Mucosa of descending colon (tissue), 3 donors: Measurements from ENCODE around the gene TPPP. TPM values are rescaled to one million over a fixed set of nuclear protein-coding genes. Genes with fewer than 3 reads are reported as not detected.

ENCODE experiments used
- ATAC-seq: fragments of 200-7000 bp; cut with Tn5 transposase; one replicate; pipeline ENCODE4 v1.9.1; 2020; ENCODE audit warnings: mild to moderate bottlenecking, moderate library complexity
- DNase-seq, 3 donors: peaks; one replicate each; pipeline ENCODE4 v3.0.0-alpha.2; 2020
- H3K36me3 ChIP-seq: fragments of 200-600 bp; one replicate; pipeline ENCODE4 v1.8.0; 2021; ENCODE audit warnings: low read depth, mild to moderate bottlenecking
- H3K4me1 ChIP-seq: fragments of 200-600 bp; one replicate; pipeline ENCODE4 v1.8.0; 2021; ENCODE audit warnings: low read depth, mild to moderate bottlenecking
- H3K4me3 ChIP-seq: fragments of 200-600 bp; one replicate; pipeline ENCODE4 v1.8.0; 2021; ENCODE audit warnings: mild to moderate bottlenecking
- H3K9me3 ChIP-seq: fragments of 200-600 bp; one replicate; pipeline ENCODE4 v1.8.0; 2021; ENCODE audit warnings: mild to moderate bottlenecking
- CTCF ChIP-seq: fragments of 200-600 bp; IDR thresholded peaks from one replicate; pipeline ENCODE4 v1.8.0; 2022; ENCODE audit warnings: antibody characterized with exemption, mild to moderate bottlenecking
- intact Hi-C, 2 donors: fragments of 100-400 bp; cut with DNase I in 1 of 2; cut with micrococcal nuclease in 1 of 2; formaldehyde crosslinking; loops; one replicate each; pipeline versions ENCODE4 v1.11.0 to v1.11.1; 2022; cut with DNase I, micrococcal nuclease
- total RNA-seq, 3 donors: library from RNA; stranded (reverse); fragmentation: NEBNext Ultra II Directional in 2 of 3; extraction: Animal tissue kit (Norgen Biotek cat#: 25700) in 2 of 3; gene quantifications; one replicate each; pipeline versions ENCODE4 v1.2.1 to v1.2.4, GENCODE V29; 2021 to 2023
- donor health status: DM: no; HTN: no; CAD: no; lungs with moderate emphysema.
- donor health status: DM: no; HTN: no; CAD: no.
- donor health status: DM: no; HTN: yes; CAD: no.

TPPP gene
- total RNA-seq, 3 donors from 2014 or later, result 2.2 to 18.1 (median 2.2) TPM

GRCh38 chr5:622946-623522, 70.1 kb downstream of the TPPP start:
- H3K4me1 ChIP-seq, result no peaks in the 10 kb centered on the region
- H3K36me3 ChIP-seq, result no peaks in the 10 kb centered on the region
- TF ChIP-seq CTCF, result no peak
- ATAC-seq (no peak), DNase-seq (peak in 1 of 3 donors; percentile 16)
- H3K4me3 ChIP-seq, result no peak overlapping the region
- H3K9me3 ChIP-seq, result no peaks in the 10 kb centered on the region
- intact Hi-C loops, result no loop called here

- Histone ChIP-seq H3K36me3 (no peaks in the 10 kb centered on the region), H3K4me1 (no peaks in the 10 kb centered on the region), H3K9me3 (no peaks in the 10 kb centered on the region), H3K4me3 (no peak overlapping the region)
- no peak for TF ChIP-seq CTCF
- intact Hi-C loops, result no loop called here
- peak in 1 of 3 donors; percentile 27 for DNase-seq
- ATAC-seq, result no peak
Observed at GRCh38 chr5:622359-622758, 70.8 kb downstream of the TPPP start.

- intact Hi-C loops, result no loop called here
- H3K36me3 ChIP-seq, result no peaks in the 10 kb centered on the region
- peak in 1 of 3 donors; percentile 17 for DNase-seq
Observed at GRCh38 chr5:621341-621761, 71.8 kb downstream of the TPPP start.

GRCh38 chr5:620586-621180, 72.5 kb downstream of the TPPP start:
- DNase-seq (peak in 1 of 3 donors; percentile 17), ATAC-seq (no peak)
- no peaks in the 10 kb centered on the region for H3K4me1 ChIP-seq
- no peaks in the 10 kb centered on the region for H3K9me3 ChIP-seq
- no peak for TF ChIP-seq CTCF
- H3K4me3 ChIP-seq, result no peak overlapping the region
- intact Hi-C loops, result no loop called here
- H3K36me3 ChIP-seq, result no peaks in the 10 kb centered on the region

More at GRCh38 chr5:621341-621761, 71.8 kb downstream of the TPPP start:
- Histone ChIP-seq H3K9me3 (no peaks in the 10 kb centered on the region), H3K4me1 (no peaks in the 10 kb centered on the region), H3K4me3 (no peak overlapping the region)
- no peak for ATAC-seq
- no peak for TF ChIP-seq CTCF

- TF ChIP-seq CTCF, result no peak
- DNase-seq, result peak in 1 of 3 donors; percentile 17
Observed at GRCh38 chr5:620152-620551, 73.0 kb downstream of the TPPP start.

More at GRCh38 chr5:620152-620551, 73.0 kb downstream of the TPPP start:
- H3K36me3 ChIP-seq, result no peaks in the 10 kb centered on the region
- intact Hi-C loops, result no loop called here
- H3K9me3 ChIP-seq, result no peaks in the 10 kb centered on the region
- no peak overlapping the region for H3K4me3 ChIP-seq
- ATAC-seq, result no peak
- no peaks in the 10 kb centered on the region for H3K4me1 ChIP-seq
